Measurements from ENCODE around the gene PPIA. TPM values are rescaled to one million over a fixed set of nuclear protein-coding genes. Genes with fewer than 3 reads are reported as not detected.

The PPIA gene
- total RNA-seq (100 to 1,000 TPM; 616 to 873 TPM), polyA plus RNA-seq (ENCODE audit: insufficient read depth, low read depth, low replicate concordance) (918 TPM)
- long read RNA-seq, donor 1, transcript PPIA-203 (4 exons, 544 nt) = minor isoform, 15 of 1,261 reads
- long read RNA-seq, donor 1, transcript PPIA-201 (6 exons, 818 nt) = minor isoform, 11 of 1,261 reads
- long read RNA-seq, donor 1, transcript PPIA-204 (5 exons, 2,238 nt) = major isoform, 1,073 of 1,261 reads
- long read RNA-seq, donor 1, transcript PPIA-208 (6 exons, 907 nt) = minor isoform, 8 of 1,261 reads
- long read RNA-seq, donor 1, partial matches to known transcripts = 118 of 1,261 reads
- long read RNA-seq, donor 1, other reads (novel, unspliced or antisense) = 31 of 1,261 reads
- long read RNA-seq, donor 2, transcript PPIA-204 (5 exons, 2,238 nt) = major isoform, 842 of 1,345 reads
- long read RNA-seq, donor 2, transcript PPIA-201 (6 exons, 818 nt) = minor isoform, 16 of 1,345 reads
- long read RNA-seq, donor 2, transcript PPIA-203 (4 exons, 544 nt) = minor isoform, 15 of 1,345 reads
- long read RNA-seq, donor 2, transcript PPIA-208 (6 exons, 907 nt) = minor isoform, 9 of 1,345 reads
- long read RNA-seq, donor 2, partial matches to known transcripts = 422 of 1,345 reads
- long read RNA-seq, donor 2, other reads (novel, unspliced or antisense) = 39 of 1,345 reads

GRCh38 chr7:44796504-44797328 lies at the start of gene PPIA:
Gene PPIA, plus strand, starts transcription at chr7:44796681. Its CDS starts 44 bp downstream, at chr7:44796725.
- intact Hi-C loops (cut with DNase I; ENCODE audit: low total_unique reads) = no loop called here
- H3K9me3 ChIP-seq = no peaks in the 10 kb centered on the region
- peak; percentile 98 for DNase-seq
- TF ChIP-seq CTCF (IDR thresholded peaks at IDR 0.05) (no peak), POLR2A (IDR thresholded peaks at IDR 0.05) (peak; percentile 53)
- WGBS, 2 donors = 0 to 1% methylated on average over 27 to 91 of the region's 99 CpGs
- H3K27ac ChIP-seq = peak within 1 kb of the TSS; percentile 99 to 100
- no peaks in the 10 kb centered on the region for H3K36me3 ChIP-seq (ENCODE audit: low read depth, missing control alignments)
- H3K27me3 ChIP-seq = no peaks in the 10 kb centered on the region
- H3K4me3 ChIP-seq = peak within 1 kb of the TSS; percentile 88 to 96
- peaks cover 12% of the 10 kb centered on the region for H3K4me1 ChIP-seq

- no peaks in the 10 kb centered on the region for H3K36me3 ChIP-seq (ENCODE audit: low read depth, missing control alignments)
- H3K27me3 ChIP-seq = no peaks in the 10 kb centered on the region
- peak; percentile 11 for TF ChIP-seq POLR2A (IDR thresholded peaks at IDR 0.05)
- no peak for TF ChIP-seq CTCF (IDR thresholded peaks at IDR 0.05)
- H3K27ac ChIP-seq = peak within 1 kb of the TSS; percentile 82 to 96
- peak within 1 kb of the TSS; percentile 71 to 79 for H3K4me3 ChIP-seq
- intact Hi-C loops (cut with DNase I; ENCODE audit: low total_unique reads) = no loop called here
- H3K9me3 ChIP-seq = no peaks in the 10 kb centered on the region
- WGBS, 2 donors = 1 to 2% methylated on average over 10 to 46 of the region's 92 CpGs
- peaks cover 21% of the 10 kb centered on the region for H3K4me1 ChIP-seq
- peak; percentile 94 for DNase-seq
Measured at GRCh38 chr7:44748045-44748947, 48.2 kb upstream of the PPIA start, which contains the start of gene ZMIZ2. Gene ZMIZ2, plus strand, starts transcription at chr7:44748847. Its CDS starts 7,403 bp downstream, at chr7:44756250.

GRCh38 chr7:44748948-44749731 lies 47.3 kb upstream of the PPIA start:
- no peaks in the 10 kb centered on the region for H3K36me3 ChIP-seq (ENCODE audit: low read depth, missing control alignments)
- 0 to 3% methylated on average over 5 to 26 of the region's 60 CpGs for WGBS, 2 donors
- no peak overlapping the region for H3K27ac ChIP-seq
- H3K9me3 ChIP-seq = no peaks in the 10 kb centered on the region
- H3K27me3 ChIP-seq = no peaks in the 10 kb centered on the region
- peak overlapping the region; percentile 71 to 79 for H3K4me3 ChIP-seq
- DNase-seq = peak; percentile 26
- TF ChIP-seq CTCF (IDR thresholded peaks at IDR 0.05) = no peak
- no peak for TF ChIP-seq POLR2A (IDR thresholded peaks at IDR 0.05)
- H3K4me1 ChIP-seq = peaks cover 21% of the 10 kb centered on the region
- intact Hi-C loops (cut with DNase I; ENCODE audit: low total_unique reads) = no loop called here

All from testis (tissue), 5 donors.